ENCODE data around the gene TBCK.

GRCh38 chr4:106058921-106059320 lies 257.1 kb downstream of the TBCK start:
- no peak for TF ChIP-seq CTCF (conservative IDR thresholded peaks at IDR 0.05; ENCODE audit: low read length)
- no peak for TF ChIP-seq EZH2phosphoT487 (IDR thresholded peaks at IDR 0.05; ENCODE audit: borderline replicate concordance, low read depth, low read length)

Measured in OCI-LY7 (cell line).